Measurements from ENCODE around the gene TEX48. TPM values are rescaled to one million over a fixed set of nuclear protein-coding genes. Genes with fewer than 3 reads are reported as not detected.

The TEX48 gene
- total RNA-seq, 1 donor from 2014 or later: not detected

DNA sequence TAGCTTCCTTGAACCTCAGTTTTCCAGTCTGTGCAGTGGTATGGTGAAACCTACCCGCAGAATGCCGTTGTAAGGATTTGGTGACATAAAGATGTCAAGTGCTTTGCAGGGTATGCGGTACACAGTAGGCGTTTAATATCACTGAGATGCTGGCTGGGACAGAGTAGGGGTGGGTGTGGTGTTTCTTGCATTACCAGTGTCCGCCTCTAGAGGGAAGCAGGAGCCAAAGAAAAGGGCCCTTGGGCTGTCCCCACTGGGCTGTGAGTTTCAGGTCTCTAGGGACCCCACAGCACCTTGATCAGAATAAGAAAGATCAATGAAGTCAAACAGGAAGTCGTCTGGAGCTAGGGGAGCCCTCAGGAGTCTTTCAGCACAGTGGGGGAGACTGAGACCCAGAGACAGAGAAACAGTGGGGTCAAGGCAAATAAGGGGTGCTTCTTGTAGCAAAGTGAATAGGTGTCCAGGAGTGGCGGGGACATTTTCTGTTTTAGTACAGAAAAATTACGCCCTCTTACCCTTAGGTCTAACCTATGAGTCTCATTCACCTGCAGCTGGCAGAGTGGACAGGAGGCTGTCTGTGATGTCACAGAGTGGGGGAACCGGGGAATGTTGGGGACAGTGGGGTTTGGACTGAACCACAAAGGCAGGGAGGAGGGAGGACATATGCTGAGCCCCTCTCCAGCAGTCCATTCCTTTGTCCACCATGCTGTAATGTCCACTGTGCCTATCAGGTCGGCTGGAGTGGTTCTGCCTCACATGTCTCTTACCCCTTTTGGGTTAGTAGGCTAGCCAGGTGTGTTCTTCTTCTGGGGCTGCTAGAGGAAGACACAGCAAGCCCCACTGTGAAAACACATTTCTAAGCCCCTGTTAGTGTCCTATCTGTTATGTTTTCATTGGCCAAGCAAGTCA is 19.7 kb downstream of the TEX48 start:
- DNase-seq (ENCODE audit: extremely low spot score, unreplicated experiment): no peak
- Mint-ChIP-seq H3K4me1 (ENCODE audit: unreplicated experiment) (no peaks in the 10 kb centered on the region), H3K36me3 (ENCODE audit: unreplicated experiment) (no peaks in the 10 kb centered on the region), H3K27me3 (ENCODE audit: unreplicated experiment) (peaks cover 43% of the 10 kb centered on the region), H3K4me3 (ENCODE audit: unreplicated experiment) (no peak overlapping the region), H3K27ac (ENCODE audit: unreplicated experiment) (no peak overlapping the region), H3K9me3 (ENCODE audit: unreplicated experiment) (no peaks in the 10 kb centered on the region)
- TF ChIP-seq, protein P1, sequence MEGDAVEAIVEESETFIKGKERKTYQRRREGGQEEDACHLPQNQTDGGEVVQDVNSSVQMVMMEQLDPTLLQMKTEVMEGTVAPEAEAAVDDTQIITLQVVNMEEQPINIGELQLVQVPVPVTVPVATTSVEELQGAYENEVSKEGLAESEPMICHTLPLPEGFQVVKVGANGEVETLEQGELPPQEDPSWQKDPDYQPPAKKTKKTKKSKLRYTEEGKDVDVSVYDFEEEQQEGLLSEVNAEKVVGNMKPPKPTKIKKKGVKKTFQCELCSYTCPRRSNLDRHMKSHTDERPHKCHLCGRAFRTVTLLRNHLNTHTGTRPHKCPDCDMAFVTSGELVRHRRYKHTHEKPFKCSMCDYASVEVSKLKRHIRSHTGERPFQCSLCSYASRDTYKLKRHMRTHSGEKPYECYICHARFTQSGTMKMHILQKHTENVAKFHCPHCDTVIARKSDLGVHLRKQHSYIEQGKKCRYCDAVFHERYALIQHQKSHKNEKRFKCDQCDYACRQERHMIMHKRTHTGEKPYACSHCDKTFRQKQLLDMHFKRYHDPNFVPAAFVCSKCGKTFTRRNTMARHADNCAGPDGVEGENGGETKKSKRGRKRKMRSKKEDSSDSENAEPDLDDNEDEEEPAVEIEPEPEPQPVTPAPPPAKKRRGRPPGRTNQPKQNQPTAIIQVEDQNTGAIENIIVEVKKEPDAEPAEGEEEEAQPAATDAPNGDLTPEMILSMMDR (IDR thresholded peaks at IDR 0.05): peak; percentile 91

DNA sequence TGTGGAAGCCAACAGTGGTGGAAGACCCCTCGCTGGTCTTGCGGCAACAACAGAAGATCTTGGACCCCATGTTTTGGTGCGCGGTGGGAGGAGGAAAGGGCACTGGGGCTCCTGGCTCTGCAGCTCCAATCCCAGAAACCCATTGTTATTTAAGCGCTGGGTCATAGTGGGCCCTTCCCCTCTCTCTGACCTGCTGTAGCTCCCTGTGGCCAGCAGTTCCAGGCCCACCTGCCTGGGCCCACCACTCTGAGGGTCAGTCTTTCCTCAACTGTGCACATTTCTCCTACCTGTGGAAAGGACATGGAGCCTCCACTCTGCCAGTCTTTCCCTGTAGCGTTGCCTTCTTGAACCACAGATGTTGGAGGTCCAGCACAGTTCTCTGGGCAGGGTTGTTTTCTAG is 24.3 kb downstream of the TEX48 start, which contains the start of gene TEX53:
TSS of gene TEX53 (minus strand) at position 101 of the 400 bp plus-strand sequence. CDS start at position 70, 31 bp downstream.
- Mint-ChIP-seq H3K4me3 (ENCODE audit: unreplicated experiment) (no peak within 1 kb of the TSS), H3K27ac (ENCODE audit: unreplicated experiment) (no peak within 1 kb of the TSS), H3K36me3 (ENCODE audit: unreplicated experiment) (no peaks in the 10 kb centered on the region), H3K9me3 (ENCODE audit: unreplicated experiment) (no peaks in the 10 kb centered on the region), H3K27me3 (ENCODE audit: unreplicated experiment) (peaks cover 24% of the 10 kb centered on the region), H3K4me1 (ENCODE audit: unreplicated experiment) (no peaks in the 10 kb centered on the region)
- TF ChIP-seq, protein P1 (IDR thresholded peaks at IDR 0.05): no peak
- DNase-seq (ENCODE audit: extremely low spot score, unreplicated experiment): peak; percentile 70

DNA sequence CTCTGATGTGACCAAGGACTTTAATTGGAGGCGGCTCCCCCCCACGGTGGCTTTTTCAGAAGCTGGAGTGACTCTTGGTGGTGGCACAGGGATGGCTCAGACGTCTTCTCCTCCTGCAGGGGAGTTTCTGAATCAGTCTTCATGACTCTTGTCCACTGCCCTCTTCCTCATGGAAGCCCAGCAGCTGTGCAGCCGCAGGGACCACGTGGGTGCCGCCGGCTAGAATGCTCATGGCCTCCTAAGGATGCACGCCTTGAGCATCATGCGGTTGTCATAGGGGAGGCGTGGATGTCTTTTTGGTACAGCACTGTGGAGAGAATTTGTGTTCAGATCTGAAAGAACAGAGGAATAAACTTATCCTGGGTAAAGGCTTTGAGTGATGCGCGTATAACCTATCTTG is 25.7 kb downstream of the TEX48 start:
- no peaks in the 10 kb centered on the region for H3K9me3 Mint-ChIP-seq (ENCODE audit: unreplicated experiment)
- H3K27ac Mint-ChIP-seq (ENCODE audit: unreplicated experiment): no peak overlapping the region
- H3K4me1 Mint-ChIP-seq (ENCODE audit: unreplicated experiment): no peaks in the 10 kb centered on the region
- TF ChIP-seq, protein P1 (IDR thresholded peaks at IDR 0.05): no peak
- no peaks in the 10 kb centered on the region for H3K36me3 Mint-ChIP-seq (ENCODE audit: unreplicated experiment)
- peak; percentile 65 for DNase-seq (ENCODE audit: extremely low spot score, unreplicated experiment)
- H3K27me3 Mint-ChIP-seq (ENCODE audit: unreplicated experiment): peaks cover 10% of the 10 kb centered on the region
- no peak overlapping the region for H3K4me3 Mint-ChIP-seq (ENCODE audit: unreplicated experiment)

DNA sequence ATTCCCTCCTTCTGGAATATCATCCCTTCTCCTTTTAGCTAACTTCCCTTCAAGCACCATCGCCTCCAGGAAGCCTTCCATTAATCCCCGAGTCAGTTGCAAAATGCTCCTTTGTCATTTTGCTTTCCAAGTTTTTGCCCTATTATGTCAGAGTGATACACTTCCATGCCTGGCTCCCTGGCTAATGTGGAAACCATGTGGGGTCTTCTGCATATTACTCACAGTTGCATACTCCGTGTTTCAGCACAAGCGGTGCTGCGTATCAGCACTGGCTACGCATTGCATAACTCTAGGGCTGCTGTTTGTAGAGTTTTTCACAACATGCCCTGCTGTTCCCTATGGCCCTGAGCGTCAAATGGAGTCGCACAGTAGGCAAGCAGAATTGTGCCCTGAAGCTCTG is 26.3 kb downstream of the TEX48 start:
- TF ChIP-seq, protein P1 (IDR thresholded peaks at IDR 0.05): no peak
- no peaks in the 10 kb centered on the region for H3K4me1 Mint-ChIP-seq (ENCODE audit: unreplicated experiment)
- peaks cover 2% of the 10 kb centered on the region for H3K36me3 Mint-ChIP-seq (ENCODE audit: unreplicated experiment)
- H3K4me3 Mint-ChIP-seq (ENCODE audit: unreplicated experiment): no peak overlapping the region
- H3K9me3 Mint-ChIP-seq (ENCODE audit: unreplicated experiment): no peaks in the 10 kb centered on the region
- peaks cover 6% of the 10 kb centered on the region for H3K27me3 Mint-ChIP-seq (ENCODE audit: unreplicated experiment)
- peak; percentile 70 for DNase-seq (ENCODE audit: extremely low spot score, unreplicated experiment)
- no peak overlapping the region for H3K27ac Mint-ChIP-seq (ENCODE audit: unreplicated experiment)

DNA sequence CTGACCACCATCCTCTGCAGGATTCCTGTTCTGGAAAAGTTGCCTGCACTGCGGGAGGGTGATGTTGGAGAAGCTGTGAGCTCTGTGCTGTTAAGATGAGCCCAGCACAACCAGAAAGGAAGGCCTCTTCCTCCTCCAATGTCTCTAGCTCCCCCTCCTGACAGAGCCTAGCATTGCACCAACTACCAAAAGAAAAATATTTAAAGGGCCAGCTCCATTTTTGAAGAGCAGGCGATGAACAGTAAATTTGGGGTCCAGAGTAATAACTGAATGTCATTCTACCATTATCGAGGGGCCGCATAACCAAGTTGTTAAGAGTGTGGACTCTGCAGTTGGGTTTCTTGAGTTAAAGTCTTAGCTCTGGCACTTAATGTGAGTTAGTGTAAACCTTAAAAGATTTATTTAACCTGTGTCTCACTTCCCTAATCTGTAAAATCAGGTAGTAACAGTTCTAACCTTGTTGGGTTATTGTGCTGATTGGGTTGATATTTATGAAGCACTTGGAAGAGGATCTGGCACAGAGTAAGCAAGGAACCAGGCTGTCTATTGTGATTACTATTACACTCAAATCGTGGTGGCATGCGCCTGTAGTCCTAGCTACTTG is 28.3 kb downstream of the TEX48 start:
- TF ChIP-seq, protein P1 (IDR thresholded peaks at IDR 0.05): peak; percentile 95

More for the DNA sequence above, 28.3 kb downstream of the TEX48 start:
- Mint-ChIP-seq H3K27ac (ENCODE audit: unreplicated experiment) (no peak overlapping the region), H3K36me3 (ENCODE audit: unreplicated experiment) (peaks cover 2% of the 10 kb centered on the region), H3K4me1 (ENCODE audit: unreplicated experiment) (no peaks in the 10 kb centered on the region), H3K4me3 (ENCODE audit: unreplicated experiment) (no peak overlapping the region), H3K9me3 (ENCODE audit: unreplicated experiment) (no peaks in the 10 kb centered on the region), H3K27me3 (ENCODE audit: unreplicated experiment) (no peaks in the 10 kb centered on the region)
- peak; percentile 91 for DNase-seq (ENCODE audit: extremely low spot score, unreplicated experiment)

Measured in osteocyte (in vitro differentiated cells).